GM18951 (cell line): Measurements from ENCODE around the gene NUMA1.

Source experiments
- POLR2A ChIP-seq: IDR thresholded peaks from 4 replicates; pipeline ENCODE4 v1.6.1; 2011; ENCODE audit warnings: mild to moderate bottlenecking; ENCODE audit not compliant: insufficient read length, insufficient read depth; ENCODE audit errors: extremely low read depth
- in situ Hi-C: fragments of 300-500 bp; cut with MboI; formaldehyde crosslinking; loops from one replicate; pipeline ENCODE4 v1.12.0; 2022; ENCODE audit warnings: low sequenced_read_pairs, mixed read lengths, inconsistent platforms; ENCODE audit not compliant: unreplicated experiment

NUMA1 gene

DNA sequence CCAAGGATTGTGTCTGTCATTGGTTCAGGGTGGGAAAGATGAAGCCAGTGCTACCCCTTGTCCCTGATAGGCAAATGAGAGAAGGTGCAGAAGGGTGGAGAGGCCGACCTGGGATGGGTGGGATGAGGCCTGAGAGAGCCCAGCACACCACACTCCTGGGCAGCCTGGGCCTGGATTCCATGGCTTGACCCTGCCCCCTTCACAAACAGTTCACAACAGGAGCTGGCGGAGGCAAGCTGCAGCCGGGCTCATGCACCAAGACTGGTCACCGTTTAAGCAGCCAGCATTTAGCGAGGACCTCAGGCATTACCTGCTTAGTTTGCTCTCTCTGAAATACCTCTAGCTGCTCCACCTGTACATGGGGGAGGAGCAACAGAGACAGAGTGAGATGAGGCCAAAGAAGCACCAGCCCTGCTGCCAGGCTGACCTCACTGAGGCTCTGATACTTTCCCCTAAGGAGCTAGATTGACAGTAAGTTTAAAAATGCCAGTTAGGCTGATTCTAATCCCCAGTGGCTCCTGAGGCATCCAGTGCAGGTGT lies 68.2 kb downstream of the NUMA1 start:
- in situ Hi-C loops = no loop called here
- no peak for TF ChIP-seq POLR2A

DNA sequence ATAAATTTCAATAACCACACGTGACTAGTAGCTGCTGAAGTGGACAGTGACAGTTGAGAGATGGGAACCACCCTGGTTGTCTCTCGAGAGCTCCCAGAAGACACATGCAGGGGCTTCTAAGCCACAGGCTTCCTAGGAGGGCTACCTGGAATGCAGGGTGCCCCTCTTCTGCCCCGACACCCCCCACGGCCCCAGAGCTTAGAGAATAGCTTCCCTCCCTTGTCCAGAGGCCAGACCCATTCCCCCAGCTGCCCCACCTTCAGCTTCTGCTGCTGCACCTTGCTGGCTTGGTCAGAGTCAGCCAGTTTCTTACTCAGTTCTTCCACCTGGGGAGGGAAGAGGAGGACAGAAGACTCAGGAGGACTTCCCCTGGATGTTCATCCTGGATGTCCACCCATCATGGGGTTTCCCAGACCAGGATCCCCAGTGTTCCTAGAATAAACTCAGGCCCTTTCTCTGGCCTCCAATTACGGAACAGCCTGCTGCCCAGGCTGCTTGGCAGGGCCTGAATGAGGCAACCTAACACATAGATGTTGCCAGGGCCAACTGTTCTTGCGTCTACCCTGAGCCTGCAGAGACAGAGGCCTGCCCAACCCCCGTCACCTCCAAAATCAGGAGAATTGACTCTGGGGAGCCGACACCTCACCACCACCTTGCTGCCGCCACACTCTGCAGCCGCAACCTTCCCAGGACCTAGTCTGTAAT lies 69.7 kb downstream of the NUMA1 start:
- no peak for TF ChIP-seq POLR2A
- in situ Hi-C loops = no loop called here

DNA sequence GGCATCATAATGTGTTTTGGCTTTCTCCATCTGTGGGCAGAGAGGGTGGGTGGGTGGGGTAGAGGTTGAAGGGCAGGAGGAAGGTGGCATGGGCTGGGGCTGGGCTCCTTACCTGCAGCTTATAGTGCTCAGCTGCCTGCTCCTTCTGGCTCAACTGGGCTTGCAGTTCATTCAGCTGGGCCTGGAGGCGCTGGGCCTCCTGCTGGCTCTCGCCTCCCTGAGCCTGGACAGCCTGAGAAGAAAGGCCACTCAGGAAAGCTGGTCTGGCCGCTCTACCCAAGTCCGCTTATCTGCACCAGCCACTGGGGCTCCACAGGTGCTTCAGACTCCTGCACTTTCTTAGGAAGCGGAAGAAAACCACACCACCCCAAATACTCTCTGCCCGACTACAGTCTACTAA lies 71.2 kb downstream of the NUMA1 start:
- TF ChIP-seq POLR2A = peak; percentile 5
- in situ Hi-C loops = no loop called here

DNA sequence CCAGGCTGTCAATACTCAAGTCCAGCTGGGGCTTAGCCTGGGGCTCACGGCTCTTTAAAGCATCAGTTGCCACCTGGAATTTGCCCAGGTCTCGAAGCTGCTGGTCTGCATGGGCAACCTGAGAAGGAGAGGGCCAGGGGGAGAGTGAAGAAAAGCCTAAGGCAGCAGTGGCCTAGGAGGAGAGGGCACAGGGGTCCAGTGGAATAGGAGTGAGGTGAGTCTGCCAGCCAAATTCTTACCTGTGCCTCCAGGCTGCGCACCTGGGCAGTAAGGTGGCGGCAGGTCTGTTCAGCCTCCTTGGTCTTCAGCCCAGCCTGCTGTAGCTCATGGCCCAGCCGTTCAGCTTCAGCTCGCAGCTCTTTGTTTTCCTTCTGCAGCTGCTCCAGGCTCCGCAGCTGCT lies 71.6 kb downstream of the NUMA1 start:
- TF ChIP-seq POLR2A = peak; percentile 17
- in situ Hi-C loops = no loop called here

DNA sequence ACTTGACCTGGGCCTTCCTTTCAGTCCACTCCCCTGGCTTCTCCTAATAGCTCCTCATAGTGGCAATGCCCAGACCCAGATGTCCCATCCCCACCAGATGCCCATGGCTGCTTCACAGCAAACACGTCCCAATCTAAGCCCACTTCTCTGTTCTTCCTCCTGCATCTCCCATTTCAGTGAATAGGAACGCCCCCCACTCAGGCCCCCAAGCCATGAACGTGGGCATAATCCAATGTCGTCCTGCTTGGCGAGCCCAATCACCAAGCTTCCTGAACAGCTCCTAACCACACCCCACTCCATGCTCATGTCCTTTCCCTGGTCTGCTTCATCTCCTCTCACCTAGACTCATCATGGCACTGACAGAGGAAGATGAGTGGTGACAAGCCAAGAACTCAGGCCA lies 72.8 kb downstream of the NUMA1 start:
- TF ChIP-seq POLR2A = no peak
- in situ Hi-C loops = no loop called here

DNA sequence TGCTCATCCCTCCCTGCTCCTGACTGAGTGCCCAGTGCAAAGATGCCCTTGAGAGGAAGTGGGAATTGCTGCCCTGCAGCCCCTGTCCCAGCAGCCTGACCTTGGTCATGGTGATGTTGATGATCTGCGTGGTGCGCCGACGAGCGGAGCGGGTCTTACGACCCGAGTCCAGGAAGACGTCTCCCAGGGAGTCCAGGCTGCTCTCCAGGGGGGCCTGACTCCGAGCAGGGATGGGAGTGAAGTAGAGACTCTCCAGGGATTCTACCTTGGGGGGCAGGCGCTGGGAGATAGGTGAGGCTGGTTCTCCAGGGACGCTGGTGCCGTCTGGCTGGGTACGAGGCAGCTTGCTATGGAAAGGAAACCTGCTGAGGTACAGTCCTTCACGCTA lies 73.3 kb downstream of the NUMA1 start:
- in situ Hi-C loops = no loop called here
- TF ChIP-seq POLR2A = peak; percentile 9

DNA sequence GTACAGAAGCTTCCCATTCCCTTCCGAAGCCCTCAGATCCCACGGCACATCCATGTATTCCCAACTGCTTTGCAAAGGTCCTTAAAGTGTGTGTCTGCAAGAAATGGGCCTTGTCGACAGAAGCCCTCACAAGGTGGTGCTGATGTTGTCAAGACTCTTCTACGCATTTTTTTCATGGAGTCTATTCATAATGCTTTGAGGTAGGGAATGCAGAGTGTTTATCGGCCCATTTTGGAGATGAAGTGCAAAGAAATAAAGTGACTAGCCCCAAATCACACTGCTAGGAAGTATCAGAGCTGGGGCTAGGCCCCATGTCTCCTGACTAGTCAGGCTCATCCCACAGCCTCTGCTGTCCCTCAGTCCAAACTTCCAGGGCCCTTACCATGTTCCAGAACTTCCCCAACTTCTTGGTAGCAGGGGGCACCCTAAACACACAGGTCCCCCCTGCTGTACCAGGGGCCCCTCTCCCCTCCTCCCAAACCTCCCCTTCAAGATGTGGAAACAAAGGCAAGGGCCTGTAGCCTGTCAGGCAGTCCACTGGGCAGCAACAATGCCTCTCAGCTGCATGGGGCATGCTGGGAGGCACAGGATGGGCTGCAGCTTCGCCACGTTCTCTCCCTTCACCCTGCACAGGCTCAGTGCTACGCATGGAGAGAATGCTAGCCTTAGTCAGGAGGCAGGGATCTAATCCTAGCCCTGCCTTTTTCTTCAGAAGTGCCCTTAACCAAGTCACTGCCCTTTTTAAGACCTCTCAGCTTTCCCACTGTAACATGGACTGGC lies 73.8 kb downstream of the NUMA1 start:
- no peak for TF ChIP-seq POLR2A
- in situ Hi-C loops = no loop called here

DNA sequence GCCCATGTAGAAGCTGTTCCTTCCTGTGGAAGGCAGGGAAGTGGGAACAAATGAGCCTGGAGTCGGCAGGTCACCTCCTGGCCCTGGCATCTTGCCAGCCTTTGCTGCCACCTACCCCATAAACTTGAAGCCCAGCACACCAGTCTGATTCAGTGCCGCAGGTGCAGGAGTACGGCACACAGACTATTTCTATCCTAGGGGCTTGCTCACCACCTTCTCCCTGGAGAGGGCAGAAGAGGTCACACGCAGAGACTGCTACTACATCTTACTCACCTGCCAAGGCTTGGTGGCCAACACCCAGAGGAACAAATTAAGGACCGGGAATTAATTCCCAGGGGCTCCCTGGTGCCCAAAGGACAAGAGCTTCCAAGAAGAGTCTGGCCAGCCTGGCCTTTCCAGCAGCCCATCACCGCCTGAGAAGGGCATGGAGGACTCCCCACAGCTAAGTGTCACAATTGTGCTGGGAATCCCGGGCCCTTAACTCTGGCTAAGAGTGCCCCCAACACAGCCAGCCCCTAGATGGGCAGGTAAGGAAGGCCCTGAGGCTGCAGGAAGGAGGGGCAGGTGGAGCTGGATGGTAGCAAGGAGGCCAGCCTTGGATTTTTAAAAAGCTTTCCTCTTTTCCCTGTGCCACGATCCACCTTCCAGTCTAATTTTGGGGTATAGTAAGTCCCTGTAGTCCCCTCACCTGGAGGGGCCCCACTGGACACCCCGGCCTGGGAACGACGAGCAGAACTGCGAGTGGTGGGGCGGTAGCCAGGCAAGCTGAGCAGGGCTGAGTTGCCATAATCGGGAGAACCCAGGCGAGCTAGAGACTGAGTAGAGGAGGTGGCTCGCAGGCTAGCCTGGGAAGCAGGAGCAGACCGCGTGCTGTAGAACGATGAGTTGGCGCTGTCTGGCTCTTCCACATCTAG lies 74.7 kb downstream of the NUMA1 start:
- in situ Hi-C loops = no loop called here
- peak; percentile 30 for TF ChIP-seq POLR2A

DNA sequence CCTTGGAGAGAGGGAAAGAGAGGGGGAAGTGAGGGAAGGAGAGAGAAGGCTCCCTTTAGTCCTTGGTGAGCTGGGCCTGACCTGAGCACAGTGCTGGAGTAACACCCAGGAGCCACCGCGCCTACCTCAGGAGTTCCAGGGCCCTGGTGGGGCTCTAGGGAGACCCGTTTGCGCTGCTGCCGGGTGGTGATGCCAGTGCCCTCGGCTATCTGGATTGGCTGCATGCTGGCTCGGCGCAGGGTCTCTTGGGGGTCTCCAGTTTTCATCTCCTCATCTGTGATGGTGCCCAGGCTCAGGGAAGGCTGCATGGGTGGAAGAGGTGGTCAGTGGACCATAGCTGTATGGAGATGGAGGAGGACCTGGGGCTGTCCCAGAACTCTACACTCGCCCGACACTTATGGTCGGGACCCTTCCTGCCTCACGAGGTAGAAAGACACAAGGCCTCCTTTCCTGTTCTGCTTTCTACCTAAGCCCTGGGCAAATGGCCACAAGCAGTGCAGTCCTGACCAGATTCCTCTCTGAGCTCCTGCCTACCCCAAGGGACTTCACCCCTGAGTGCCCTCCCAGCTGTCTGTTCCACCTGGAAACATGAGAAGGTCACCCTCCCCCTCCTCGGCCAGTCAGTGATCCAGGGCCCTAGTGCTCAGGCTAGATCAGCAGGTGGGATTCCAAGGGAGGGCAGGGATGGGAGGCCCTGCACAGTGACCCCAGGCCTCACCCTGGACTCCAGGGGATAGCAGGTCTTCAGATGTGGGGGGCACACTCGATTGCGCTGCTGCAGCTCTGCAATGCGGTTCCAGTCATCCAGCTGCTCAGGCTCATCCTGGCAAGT lies 75.6 kb downstream of the NUMA1 start:
- in situ Hi-C loops = no loop called here
- no peak for TF ChIP-seq POLR2A

DNA sequence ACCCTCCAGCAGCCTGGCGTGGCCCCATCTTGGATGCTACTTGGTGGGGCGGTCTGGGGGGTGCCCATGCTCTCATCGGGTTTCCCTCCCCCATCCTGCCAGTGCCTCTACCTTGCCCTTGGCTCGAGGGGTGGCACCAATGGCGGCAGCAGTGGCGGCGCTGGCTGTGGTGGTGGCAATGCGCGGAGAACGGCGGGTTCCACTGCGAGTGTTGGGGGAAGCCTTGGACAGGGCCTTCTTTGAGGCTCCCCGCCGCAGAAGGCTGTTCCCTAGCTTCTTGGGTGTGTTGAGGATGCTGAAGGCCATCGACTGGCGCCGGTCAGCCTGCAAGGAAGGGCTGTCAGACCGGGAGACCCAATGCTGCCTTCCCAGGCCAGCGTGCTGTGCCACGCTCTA lies 76.6 kb downstream of the NUMA1 start:
- no peak for TF ChIP-seq POLR2A
- in situ Hi-C loops = no loop called here

DNA sequence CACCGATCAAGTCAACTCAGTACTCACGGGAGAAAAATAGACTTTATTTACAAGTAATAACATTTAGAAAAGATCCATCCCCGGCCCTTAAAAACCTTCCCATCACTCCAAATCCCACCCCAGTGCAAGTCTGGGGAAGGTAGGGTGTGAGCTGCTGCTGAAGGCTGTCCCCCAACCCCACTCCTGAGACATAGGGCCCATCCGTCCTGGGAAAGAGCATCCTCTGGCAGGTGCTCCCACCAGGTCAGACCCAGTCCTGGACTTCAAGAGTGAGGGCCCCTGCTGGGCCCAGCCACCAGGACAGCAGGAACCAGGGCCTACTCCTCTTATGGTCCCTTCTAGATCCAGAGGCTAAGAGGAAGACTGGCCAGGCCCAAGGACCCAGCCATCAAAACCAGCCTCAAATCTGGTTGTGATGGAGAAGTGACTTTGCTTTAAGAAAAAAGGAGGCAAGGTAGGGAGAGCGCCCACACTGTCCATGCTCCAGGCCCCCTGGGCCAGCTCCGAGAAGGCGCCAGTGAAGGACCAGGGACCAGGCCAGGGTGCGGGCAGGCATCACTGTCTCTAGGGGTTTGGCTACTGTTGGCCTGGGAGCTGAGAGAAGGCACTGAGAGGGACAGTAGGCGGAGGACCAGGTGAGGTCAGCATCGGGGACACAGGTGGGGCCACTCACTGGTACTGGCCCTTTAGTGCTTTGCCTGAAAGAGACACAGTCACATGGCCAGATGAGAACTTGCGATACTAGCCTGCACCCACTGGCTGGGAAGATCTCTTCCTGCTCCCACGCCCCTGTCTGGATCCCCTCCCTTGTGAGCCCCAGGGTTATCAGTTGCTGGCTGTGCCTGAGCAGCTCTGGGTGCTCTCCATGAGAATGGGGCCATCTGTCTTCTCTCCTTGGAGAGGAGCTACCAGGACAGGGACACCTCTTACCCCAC lies 77.2 kb downstream of the NUMA1 start:
- TF ChIP-seq POLR2A = peak; percentile 11
- in situ Hi-C loops = no loop called here
